Activated effector memory CD4-positive, alpha-beta T cell treated with Interleukin-2 at 50 U/mL for 16 hours (primary cell): ENCODE results near the gene CPLX1.
"Not testable (repeated sequence)": the region's sequence is repeated elsewhere in the genome, so short reads cannot be mapped to it uniquely, and the experiment has no call there.

Experiments
- DNase-seq: peaks from one replicate; pipeline ENCODE4 v3.0.0-alpha.2; 2020

The CPLX1 gene

GRCh38 chr4:749698-750666 is 75.9 kb downstream of the CPLX1 start:
- no peak for DNase-seq

- DNase-seq = no peak
These were observed 77.5 kb downstream of the CPLX1 start for GRCh38 chr4:748461-748860.

- no peak for DNase-seq
These were observed 78.3 kb downstream of the CPLX1 start for GRCh38 chr4:747546-748170.

DNA sequence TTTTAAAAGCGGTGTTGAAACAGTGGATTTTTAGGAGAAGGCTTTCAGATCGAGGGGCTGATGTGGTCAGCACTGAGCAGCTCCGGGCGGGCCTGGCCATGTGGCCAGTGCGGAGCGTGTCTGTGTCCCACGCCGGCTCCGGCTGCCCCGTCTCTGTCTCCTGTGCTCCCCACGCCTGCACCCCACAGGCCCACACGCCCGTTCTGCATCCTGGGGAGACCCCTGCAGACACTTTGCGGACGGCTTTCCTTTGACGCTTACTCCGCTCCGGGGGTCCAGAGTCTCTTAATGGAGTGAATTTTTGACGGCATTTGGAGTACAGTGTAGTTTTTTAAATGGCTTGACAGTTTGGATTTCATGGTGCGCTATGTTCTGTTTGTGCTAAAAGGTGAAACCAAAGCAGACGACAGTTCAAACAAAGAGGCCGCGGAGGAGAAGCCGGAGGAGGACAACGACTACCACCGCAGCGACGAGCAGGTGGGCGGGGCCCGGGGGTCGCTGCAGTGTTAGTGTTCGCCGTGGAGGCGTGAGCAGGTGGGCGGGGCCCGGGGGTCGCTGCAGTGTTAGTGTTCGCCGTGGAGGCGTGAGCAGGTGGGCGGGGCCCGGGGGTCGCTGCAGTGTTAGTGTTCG is 81.6 kb downstream of the CPLX1 start:
- DNase-seq = no peak

GRCh38 chr4:743463-744211 is 82.3 kb downstream of the CPLX1 start:
- DNase-seq = no peak

DNA sequence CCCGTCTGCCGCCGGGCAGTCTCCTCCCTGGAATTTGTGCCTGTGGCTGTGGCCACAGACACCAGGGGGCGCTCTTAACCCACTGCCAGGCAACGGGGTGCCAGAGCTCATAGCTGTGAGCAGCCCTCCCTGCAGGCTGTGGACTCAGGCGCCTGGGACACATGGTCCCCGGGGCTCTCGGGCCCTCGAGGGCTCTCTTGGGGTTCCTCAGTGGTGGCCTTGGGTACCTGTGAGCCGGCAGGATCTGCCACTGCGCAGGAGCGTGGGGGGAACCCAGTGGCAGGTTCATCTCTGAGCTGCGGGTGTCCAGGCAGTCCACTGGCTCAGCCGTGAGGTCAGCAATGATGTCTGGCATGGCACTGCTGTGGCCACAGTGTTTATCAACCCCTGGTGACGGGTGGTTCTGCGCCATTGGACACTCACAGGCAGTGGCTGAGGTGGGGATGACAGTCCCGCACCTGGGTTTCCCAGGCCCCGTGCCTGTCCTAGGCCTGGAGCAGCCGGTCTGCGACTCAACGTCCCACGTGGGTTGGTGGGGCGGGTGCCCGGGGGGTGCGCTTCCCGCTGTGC is 83.1 kb downstream of the CPLX1 start:
- DNase-seq = peak; percentile 61

- DNase-seq = no peak
These were observed 83.7 kb downstream of the CPLX1 start for GRCh38 chr4:742096-742741.

DNA sequence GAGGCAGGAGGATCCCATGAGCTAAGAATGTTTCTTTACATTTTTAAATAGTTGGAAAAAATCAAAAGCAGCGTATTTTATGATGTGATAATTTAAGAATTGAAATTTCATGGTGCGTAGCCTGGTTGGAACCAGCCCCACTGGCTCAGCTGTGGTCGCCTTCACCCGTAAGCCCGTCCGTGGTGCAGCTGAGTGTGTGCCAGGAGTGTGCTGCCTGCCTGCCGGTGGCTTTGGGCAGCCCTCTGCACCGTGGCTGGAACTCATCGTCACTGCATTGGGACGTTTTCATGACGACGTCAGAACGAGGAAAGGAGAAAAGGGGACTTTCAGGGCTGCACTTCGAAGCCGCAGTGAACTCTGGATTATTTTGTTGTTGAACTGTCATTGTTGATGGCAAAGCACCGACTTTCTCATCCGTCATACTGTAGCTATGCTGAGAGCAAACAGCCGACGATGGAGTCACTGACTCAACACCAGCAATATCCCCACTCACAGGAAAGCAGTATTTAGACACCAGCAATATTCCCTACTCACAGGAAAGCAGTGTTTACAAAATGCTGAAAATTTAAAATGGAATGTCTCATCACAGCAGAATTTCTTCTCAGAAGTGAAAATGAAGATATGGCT is 85.2 kb downstream of the CPLX1 start:
- DNase-seq = no peak

DNA sequence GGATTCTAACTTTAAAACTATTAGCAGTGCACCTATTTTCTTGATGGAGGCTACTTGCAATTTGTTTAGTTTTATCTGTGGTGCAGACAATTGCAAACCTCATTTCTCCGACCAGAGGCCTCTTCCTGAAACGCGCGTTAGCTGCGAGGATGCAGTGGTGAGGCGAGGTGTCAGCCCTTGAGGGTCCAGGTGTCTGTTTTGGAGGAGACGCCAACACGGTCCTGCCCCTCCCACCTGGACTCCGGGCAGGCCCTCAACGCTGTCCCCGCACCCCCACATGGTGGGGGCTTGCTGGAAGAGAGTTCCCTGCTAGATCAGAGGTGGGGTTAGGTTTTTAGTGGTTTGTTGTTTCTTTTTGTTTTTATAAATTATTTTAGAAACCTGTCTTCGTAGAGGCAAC is 85.9 kb downstream of the CPLX1 start:
- DNase-seq = no peak

DNA sequence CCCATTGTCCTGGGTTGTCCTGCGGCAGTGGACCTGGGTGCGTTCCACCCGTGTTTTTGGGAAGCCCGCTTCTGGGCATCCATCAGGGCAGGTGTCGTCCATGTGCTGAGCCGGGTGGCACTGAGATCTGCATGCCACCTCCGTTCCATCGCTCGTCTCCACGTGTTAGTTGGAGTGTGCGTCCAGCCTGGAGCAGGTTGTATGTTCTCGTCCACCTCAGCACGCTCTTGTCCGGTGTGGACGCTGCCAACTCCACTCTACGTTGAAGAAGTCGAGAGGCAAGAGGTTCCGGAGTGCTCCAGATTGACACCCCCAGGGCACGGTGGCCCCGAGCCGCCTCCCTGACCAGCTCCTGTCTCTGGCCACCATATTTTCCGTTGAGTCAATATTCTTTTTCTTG is 86.4 kb downstream of the CPLX1 start:
- no peak for DNase-seq

DNA sequence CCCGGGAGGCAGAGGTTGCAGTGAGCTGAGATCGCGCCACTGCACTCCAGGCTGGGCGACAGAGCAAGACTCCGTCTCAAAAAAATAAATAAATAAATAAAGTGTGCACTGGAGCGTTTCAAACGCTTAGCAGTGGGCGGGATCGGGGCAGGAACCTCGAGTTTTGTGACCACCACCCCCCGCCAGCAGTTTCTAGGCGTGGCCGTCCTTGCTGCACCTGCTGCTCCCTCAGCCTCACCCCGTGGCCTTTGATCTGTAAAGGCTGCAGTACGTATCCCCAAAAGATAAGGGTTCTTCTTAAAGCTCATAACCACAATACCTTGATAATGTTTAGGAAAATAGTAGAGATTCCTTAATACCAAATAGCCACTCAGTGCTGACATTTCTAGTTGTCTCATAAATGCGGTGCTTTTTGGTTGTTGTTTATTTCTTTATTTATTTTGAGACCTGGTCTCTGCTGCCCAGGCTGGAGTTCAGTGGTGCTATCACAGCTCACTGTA is 87.1 kb downstream of the CPLX1 start:
- no peak for DNase-seq

- not testable (repeated sequence) for DNase-seq
These were observed 89.4 kb downstream of the CPLX1 start for GRCh38 chr4:736561-736960.

DNA sequence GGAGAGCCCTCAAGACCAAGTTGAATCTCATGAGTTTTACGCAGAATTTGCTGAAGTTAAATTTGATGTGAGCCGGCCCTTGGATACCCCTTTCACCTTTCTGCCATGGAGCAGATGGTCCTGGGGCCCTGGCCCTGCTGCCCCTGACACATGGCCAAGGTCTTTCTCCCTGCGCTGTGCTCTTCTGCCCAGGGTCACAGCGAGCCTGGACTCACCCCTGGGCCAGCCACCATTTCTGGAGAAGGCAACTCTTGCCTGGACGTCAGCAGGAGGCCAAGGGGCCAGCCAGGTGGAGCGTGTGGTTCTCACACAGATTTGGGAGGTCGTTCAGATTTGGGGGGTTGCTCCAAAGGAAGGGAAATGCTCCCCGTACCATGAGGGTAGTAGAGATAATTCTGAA is 90.3 kb downstream of the CPLX1 start:
- no peak for DNase-seq
